Neural progenitor cell (in vitro differentiated cells): ENCODE measurements around the gene VOPP1.

Experiments used
- CTCF ChIP-seq: fragments of 200-600 bp; sonication (generic); IDR thresholded peaks from 2 replicates; pipeline ENCODE4 v1.5.1; 2017; ENCODE audit warnings: antibody characterized with exemption, mild to moderate bottlenecking
- EZH2 ChIP-seq: fragments of 200-600 bp; sonication (generic); IDR thresholded peaks from 2 replicates; pipeline ENCODE4 v1.6.1; 2017; ENCODE audit warnings: antibody characterized with exemption, mild to moderate bottlenecking, moderate library complexity
- EZH2phosphoT487 ChIP-seq: fragments of 200-600 bp; sonication (generic); IDR thresholded peaks from 2 replicates; pipeline ENCODE4 v1.6.1; 2017; ENCODE audit warnings: antibody characterized with exemption

GRCh38 chr7:55526770-55527169, 45.5 kb downstream of the VOPP1 start:
- TF ChIP-seq EZH2phosphoT487 = no peak
- TF ChIP-seq CTCF = no peak
- no peak for TF ChIP-seq EZH2
